ENCODE measurements around the gene CLCN6. TPM values are rescaled to one million over a fixed set of nuclear protein-coding genes. Genes with fewer than 3 reads are reported as not detected.

The CLCN6 gene
- total RNA-seq, 2 donors from 2014 or later, result 8.4 to 14.5 TPM

GRCh38 chr1:11831945-11832725, 26.1 kb downstream of the CLCN6 start:
- TF ChIP-seq CTCF (IDR thresholded peaks at IDR 0.05), result no peak
- H3K27me3 ChIP-seq, result no peaks in the 10 kb centered on the region
- H3K9me3 ChIP-seq, result no peaks in the 10 kb centered on the region
- intact Hi-C loops (cut with DNase I), result no loop called here
- no peak overlapping the region for H3K27ac ChIP-seq
- no peak overlapping the region for H3K9ac ChIP-seq (ENCODE audit: low read depth in 2 of 2, low read length in 2 of 2)
- no peaks in the 10 kb centered on the region for H3K4me1 ChIP-seq
- H3K4me3 ChIP-seq, result no peak overlapping the region
- DNase-seq, result no peak
- H3K36me3 ChIP-seq, result peaks cover 20% of the 10 kb centered on the region

GRCh38 chr1:11833497-11833896, 27.5 kb downstream of the CLCN6 start:
- Histone ChIP-seq H3K27me3 (no peaks in the 10 kb centered on the region), H3K4me3 (no peak overlapping the region), H3K4me1 (no peaks in the 10 kb centered on the region), H3K9ac (ENCODE audit: low read depth in 2 of 2, low read length in 2 of 2) (no peak overlapping the region), H3K9me3 (no peaks in the 10 kb centered on the region), H3K27ac (no peak overlapping the region), H3K36me3 (peaks cover 21% of the 10 kb centered on the region)
- intact Hi-C loops (cut with DNase I), result no loop called here
- TF ChIP-seq CTCF (IDR thresholded peaks at IDR 0.05), result no peak
- no peak for DNase-seq

- DNase-seq, result no peak
- no peaks in the 10 kb centered on the region for H3K4me1 ChIP-seq
- H3K36me3 ChIP-seq, result peaks cover 21% of the 10 kb centered on the region
- no peak for TF ChIP-seq CTCF (IDR thresholded peaks at IDR 0.05)
- intact Hi-C loops (cut with DNase I), result no loop called here
- H3K4me3 ChIP-seq, result no peak overlapping the region
- H3K9ac ChIP-seq (ENCODE audit: low read depth in 2 of 2, low read length in 2 of 2), result no peak overlapping the region
- H3K27ac ChIP-seq, result no peak overlapping the region
- no peaks in the 10 kb centered on the region for H3K9me3 ChIP-seq
- H3K27me3 ChIP-seq, result no peaks in the 10 kb centered on the region
These were observed 27.9 kb downstream of the CLCN6 start for GRCh38 chr1:11833900-11834299.

GRCh38 chr1:11835441-11836225, 29.6 kb downstream of the CLCN6 start:
- Histone ChIP-seq H3K36me3 (peaks cover 28% of the 10 kb centered on the region), H3K9me3 (no peaks in the 10 kb centered on the region), H3K4me3 (no peak overlapping the region), H3K9ac (ENCODE audit: low read depth in 2 of 2, low read length in 2 of 2) (no peak overlapping the region), H3K27me3 (no peaks in the 10 kb centered on the region), H3K4me1 (no peaks in the 10 kb centered on the region), H3K27ac (no peak overlapping the region)
- intact Hi-C loops (cut with DNase I), result loop anchor here (5.0 kb wide), 1 partner anchor 132 kb away; no protein-coding TSS in a partner anchor
- DNase-seq, result no peak
- TF ChIP-seq CTCF (IDR thresholded peaks at IDR 0.05), result no peak

- Histone ChIP-seq H3K36me3 (peaks cover 38% of the 10 kb centered on the region), H3K27me3 (no peaks in the 10 kb centered on the region), H3K4me1 (no peaks in the 10 kb centered on the region), H3K9ac (ENCODE audit: low read depth in 2 of 2, low read length in 2 of 2) (no peak overlapping the region), H3K27ac (no peak overlapping the region), H3K4me3 (no peak overlapping the region), H3K9me3 (no peaks in the 10 kb centered on the region)
- intact Hi-C loops (cut with DNase I), result loop anchor here (5.0 kb wide), 1 partner anchor 130 kb away; no protein-coding TSS in a partner anchor
- TF ChIP-seq CTCF (IDR thresholded peaks at IDR 0.05), result no peak
- no peak for DNase-seq
These were observed 31.2 kb downstream of the CLCN6 start for GRCh38 chr1:11836955-11837766.
